Immature natural killer cell (primary cell): ENCODE results near the gene CEBPA. TPM values are rescaled to one million over a fixed set of nuclear protein-coding genes. Genes with fewer than 3 reads are reported as not detected.

Source experiments
- polyA plus RNA-seq, 3 donors: library from polyadenylated mRNA; unstranded; fragments of 300-500 nt; fragmentation: Illumina TruSeq; gene quantifications; one replicate each; pipeline ENCODE4 v1.2.3, GENCODE V29; 2021

The CEBPA gene
- polyA plus RNA-seq, 3 donors from 2014 or later, result 2.7 to 5.3 (median 3.9) TPM

Other genes starting within 250 kb of the CEBPA start
- gene RHPN2, start 237.6 kb downstream of the CEBPA start, polyA plus RNA-seq, result not detected
- gene GPATCH1, start 221.4 kb downstream of the CEBPA start, polyA plus RNA-seq, result 1 to 10 TPM; 2.6 to 5.5 (median 3.7) TPM
- under 1 TPM in 2 of 3 donors, not detected in 1; 0.26 to 0.45 TPM for gene WDR88, start 170.4 kb downstream of the CEBPA start, polyA plus RNA-seq
- not detected for gene LRP3, start 108.2 kb downstream of the CEBPA start, polyA plus RNA-seq
- not detected for gene SLC7A10, start 76.7 kb downstream of the CEBPA start, polyA plus RNA-seq
- gene CEBPG, start 71.2 kb upstream of the CEBPA start, polyA plus RNA-seq, result 10 to 100 TPM in 2 of 3 donors, 1 to 10 TPM in 1; 7.4 to 14.8 (median 12.3) TPM
- gene PEPD, start 219.3 kb upstream of the CEBPA start, polyA plus RNA-seq, result 100 to 1,000 TPM; 135 to 181 (median 142) TPM